Measurements from ENCODE around the gene SLC7A6OS.

DNA sequence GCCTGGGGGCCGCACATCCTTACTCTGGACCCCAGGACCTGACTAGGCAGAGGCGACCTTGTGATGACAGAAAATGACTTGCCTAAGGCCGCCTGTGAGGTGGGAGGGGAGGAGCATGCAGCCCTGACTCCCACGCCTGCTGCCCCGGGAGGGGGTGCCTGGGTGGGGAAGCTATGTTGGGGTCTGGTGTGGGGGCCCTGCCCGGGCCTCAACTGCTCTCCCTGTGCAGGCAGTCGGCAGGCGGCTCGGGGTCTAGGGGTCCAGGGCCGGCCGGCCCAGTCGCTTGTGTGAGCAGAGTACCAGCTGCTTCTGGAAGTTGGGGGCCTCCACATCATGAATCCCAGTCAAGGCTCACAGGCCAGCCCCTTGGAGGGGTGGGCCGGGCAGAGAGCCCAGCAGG lies 48.2 kb upstream of the SLC7A6OS start:
- TF ChIP-seq, protein P1, sequence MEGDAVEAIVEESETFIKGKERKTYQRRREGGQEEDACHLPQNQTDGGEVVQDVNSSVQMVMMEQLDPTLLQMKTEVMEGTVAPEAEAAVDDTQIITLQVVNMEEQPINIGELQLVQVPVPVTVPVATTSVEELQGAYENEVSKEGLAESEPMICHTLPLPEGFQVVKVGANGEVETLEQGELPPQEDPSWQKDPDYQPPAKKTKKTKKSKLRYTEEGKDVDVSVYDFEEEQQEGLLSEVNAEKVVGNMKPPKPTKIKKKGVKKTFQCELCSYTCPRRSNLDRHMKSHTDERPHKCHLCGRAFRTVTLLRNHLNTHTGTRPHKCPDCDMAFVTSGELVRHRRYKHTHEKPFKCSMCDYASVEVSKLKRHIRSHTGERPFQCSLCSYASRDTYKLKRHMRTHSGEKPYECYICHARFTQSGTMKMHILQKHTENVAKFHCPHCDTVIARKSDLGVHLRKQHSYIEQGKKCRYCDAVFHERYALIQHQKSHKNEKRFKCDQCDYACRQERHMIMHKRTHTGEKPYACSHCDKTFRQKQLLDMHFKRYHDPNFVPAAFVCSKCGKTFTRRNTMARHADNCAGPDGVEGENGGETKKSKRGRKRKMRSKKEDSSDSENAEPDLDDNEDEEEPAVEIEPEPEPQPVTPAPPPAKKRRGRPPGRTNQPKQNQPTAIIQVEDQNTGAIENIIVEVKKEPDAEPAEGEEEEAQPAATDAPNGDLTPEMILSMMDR (IDR thresholded peaks at IDR 0.05), result no peak
- TF ChIP-seq POLR2AphosphoS5 (IDR thresholded peaks at IDR 0.05; ENCODE audit: low read depth, low read length), result no peak
- TF ChIP-seq SIN3A (IDR thresholded peaks at IDR 0.05; ENCODE audit: borderline replicate concordance, insufficient read depth, low read depth, low read length), result no peak
- TF ChIP-seq, protein P2, sequence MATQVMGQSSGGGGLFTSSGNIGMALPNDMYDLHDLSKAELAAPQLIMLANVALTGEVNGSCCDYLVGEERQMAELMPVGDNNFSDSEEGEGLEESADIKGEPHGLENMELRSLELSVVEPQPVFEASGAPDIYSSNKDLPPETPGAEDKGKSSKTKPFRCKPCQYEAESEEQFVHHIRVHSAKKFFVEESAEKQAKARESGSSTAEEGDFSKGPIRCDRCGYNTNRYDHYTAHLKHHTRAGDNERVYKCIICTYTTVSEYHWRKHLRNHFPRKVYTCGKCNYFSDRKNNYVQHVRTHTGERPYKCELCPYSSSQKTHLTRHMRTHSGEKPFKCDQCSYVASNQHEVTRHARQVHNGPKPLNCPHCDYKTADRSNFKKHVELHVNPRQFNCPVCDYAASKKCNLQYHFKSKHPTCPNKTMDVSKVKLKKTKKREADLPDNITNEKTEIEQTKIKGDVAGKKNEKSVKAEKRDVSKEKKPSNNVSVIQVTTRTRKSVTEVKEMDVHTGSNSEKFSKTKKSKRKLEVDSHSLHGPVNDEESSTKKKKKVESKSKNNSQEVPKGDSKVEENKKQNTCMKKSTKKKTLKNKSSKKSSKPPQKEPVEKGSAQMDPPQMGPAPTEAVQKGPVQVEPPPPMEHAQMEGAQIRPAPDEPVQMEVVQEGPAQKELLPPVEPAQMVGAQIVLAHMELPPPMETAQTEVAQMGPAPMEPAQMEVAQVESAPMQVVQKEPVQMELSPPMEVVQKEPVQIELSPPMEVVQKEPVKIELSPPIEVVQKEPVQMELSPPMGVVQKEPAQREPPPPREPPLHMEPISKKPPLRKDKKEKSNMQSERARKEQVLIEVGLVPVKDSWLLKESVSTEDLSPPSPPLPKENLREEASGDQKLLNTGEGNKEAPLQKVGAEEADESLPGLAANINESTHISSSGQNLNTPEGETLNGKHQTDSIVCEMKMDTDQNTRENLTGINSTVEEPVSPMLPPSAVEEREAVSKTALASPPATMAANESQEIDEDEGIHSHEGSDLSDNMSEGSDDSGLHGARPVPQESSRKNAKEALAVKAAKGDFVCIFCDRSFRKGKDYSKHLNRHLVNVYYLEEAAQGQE (IDR thresholded peaks at IDR 0.05; ENCODE audit: insufficient read depth in 1 of 2, low read depth in 2 of 2, low read length in 1 of 2), result no peak
